GM23248 (cell line): ENCODE measurements around the gene PHACTR4.

ENCODE experiments used
- EZH2 ChIP-seq: fragments of 200-600 bp; sonication (generic); IDR thresholded peaks from 2 replicates; pipeline ENCODE4 v1.6.1; 2018; ENCODE audit warnings: antibody characterized with exemption, mild to moderate bottlenecking; ENCODE audit not compliant: insufficient read depth, poor library complexity, severe bottlenecking
- EZH2phosphoT487 ChIP-seq: fragments of 200-600 bp; sonication (generic); IDR thresholded peaks from 2 replicates; pipeline ENCODE4 v1.6.1; 2018; ENCODE audit warnings: antibody characterized with exemption, moderate library complexity, mild to moderate bottlenecking, low read depth; ENCODE audit not compliant: insufficient read depth

DNA sequence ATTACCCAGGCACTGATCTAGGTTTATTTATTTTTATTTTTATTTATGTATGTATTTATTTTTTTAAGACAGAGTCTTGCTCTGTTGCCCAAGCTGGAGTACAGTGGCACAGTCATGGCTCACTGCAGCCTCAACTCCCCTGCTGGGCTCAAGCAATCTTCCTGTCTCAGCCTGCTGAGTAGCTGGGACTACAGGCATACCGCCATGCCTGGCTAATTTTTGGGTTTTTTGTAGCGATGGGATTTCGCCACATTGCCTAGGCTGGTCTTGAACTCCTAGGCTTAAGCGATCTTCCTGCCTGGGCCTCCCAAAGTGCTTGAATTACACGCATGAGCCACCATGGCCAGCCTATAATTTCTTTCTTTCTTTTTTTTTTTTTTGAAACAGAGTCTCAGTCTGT is 9.4 kb downstream of the PHACTR4 start:
- no peak for TF ChIP-seq EZH2
- TF ChIP-seq EZH2phosphoT487, result no peak
